Endometrial microvascular endothelial cells (primary cell): ENCODE measurements around the gene PCDH8. TPM values are rescaled to one million over a fixed set of nuclear protein-coding genes. Genes with fewer than 3 reads are reported as not detected.

Source experiments
- in situ Hi-C: cut with HindIII; loops from 2 replicates; pipeline ENCODE4 v1.10.0; 2017; ENCODE audit warnings: low sequenced_read_pairs, low pct_unique_long_range_greater_than_20kb; ENCODE audit errors: inconsistent ontology term
- total RNA-seq: library from RNA; depleted of rRNA; stranded (reverse); fragments of >200 nt; gene quantifications from one replicate; pipeline ENCODE4 v1.2.3, GENCODE V29; 2015; ENCODE audit errors: inconsistent ontology term

PCDH8 gene
- not detected for total RNA-seq

- in situ Hi-C loops = no loop called here
Measured at GRCh38 chr13:52848455-52849195, at the start of gene PCDH8. Gene PCDH8 (minus strand): TSS chr13:52848640. CDS start chr13:52848436, 204 bp downstream.

GRCh38 chr13:52896827-52897659 lies 48.6 kb upstream of the PCDH8 start:
- in situ Hi-C loops = no loop called here

- in situ Hi-C loops = no loop called here
Measured at GRCh38 chr13:52894413-52894812, 46.0 kb upstream of the PCDH8 start.

GRCh38 chr13:52892925-52893324 lies 44.5 kb upstream of the PCDH8 start:
- in situ Hi-C loops = no loop called here

GRCh38 chr13:52891706-52892105 lies 43.3 kb upstream of the PCDH8 start:
- in situ Hi-C loops = no loop called here

GRCh38 chr13:52887165-52887564 lies 38.7 kb upstream of the PCDH8 start:
- in situ Hi-C loops = no loop called here

GRCh38 chr13:52885141-52885540 lies 36.7 kb upstream of the PCDH8 start:
- in situ Hi-C loops = no loop called here

GRCh38 chr13:52884429-52885010 lies 36.1 kb upstream of the PCDH8 start:
- in situ Hi-C loops = no loop called here

- in situ Hi-C loops = no loop called here
Measured at GRCh38 chr13:52882785-52883184, 34.3 kb upstream of the PCDH8 start.

GRCh38 chr13:52879950-52880741 lies 31.7 kb upstream of the PCDH8 start:
- in situ Hi-C loops = no loop called here

GRCh38 chr13:52878831-52879230 lies 30.4 kb upstream of the PCDH8 start:
- in situ Hi-C loops = no loop called here

- in situ Hi-C loops = no loop called here
Measured at GRCh38 chr13:52870143-52870542, 21.7 kb upstream of the PCDH8 start.

- in situ Hi-C loops = no loop called here
Measured at GRCh38 chr13:52869621-52870020, 21.2 kb upstream of the PCDH8 start.

- in situ Hi-C loops = no loop called here
Measured at GRCh38 chr13:52869050-52869449, 20.6 kb upstream of the PCDH8 start.

- in situ Hi-C loops = no loop called here
Measured at GRCh38 chr13:52868190-52868589, 19.8 kb upstream of the PCDH8 start.

- in situ Hi-C loops = no loop called here
Measured at GRCh38 chr13:52864941-52865340, 16.5 kb upstream of the PCDH8 start.

- in situ Hi-C loops = no loop called here
Measured at GRCh38 chr13:52862358-52863206, 14.1 kb upstream of the PCDH8 start.

- in situ Hi-C loops = no loop called here
Measured at GRCh38 chr13:52852444-52852843, 4.0 kb upstream of the PCDH8 start.
